ENCODE results near the gene ROBO1.

Gene ROBO1

DNA sequence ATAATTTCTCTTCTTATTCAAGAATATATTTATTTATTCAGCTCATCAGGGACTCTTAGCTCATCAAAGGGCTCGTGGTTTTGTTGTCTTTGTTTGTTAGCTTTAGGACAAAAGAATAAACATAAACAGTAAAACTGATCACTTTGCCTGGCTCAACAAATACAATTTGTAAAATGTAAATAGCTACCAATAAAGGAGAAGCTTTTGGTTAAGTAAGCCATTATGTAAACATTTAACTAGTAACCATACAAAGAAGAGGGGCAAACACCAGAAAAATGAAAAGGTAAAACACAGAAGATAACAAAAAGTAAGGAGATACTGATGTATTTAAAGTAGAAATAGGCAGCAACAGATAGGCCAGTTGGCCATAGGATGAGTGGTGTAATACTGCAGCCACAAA lies 761.7 kb downstream of the ROBO1 start:
- DNase-seq (ENCODE audit: low read depth) = no peak
- H3K4me3 ChIP-seq (ENCODE audit: low read depth, low read length) = no peak overlapping the region
- TF ChIP-seq CTCF (IDR thresholded peaks at IDR 0.05; ENCODE audit: low read depth, low read length, missing control alignments) = no peak

DNA sequence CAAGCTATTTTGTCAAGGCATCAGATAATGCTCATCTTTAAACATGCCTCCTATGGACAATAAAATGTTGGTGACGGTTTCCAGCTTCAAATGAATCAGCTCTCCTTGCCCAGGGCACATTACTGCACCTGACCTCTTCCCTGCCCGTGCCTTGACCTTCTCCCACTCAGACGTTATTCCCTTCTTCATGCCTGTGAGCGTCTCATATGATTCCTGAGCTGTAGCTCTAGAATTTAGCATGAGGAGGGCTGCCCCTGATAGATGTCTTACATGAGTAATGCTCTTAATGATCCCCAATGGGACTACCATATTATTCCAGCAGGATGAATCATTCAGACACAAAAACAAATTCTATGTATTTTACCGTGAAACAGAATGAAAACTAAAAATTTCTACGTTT lies 762.7 kb downstream of the ROBO1 start:
- no peak overlapping the region for H3K4me3 ChIP-seq (ENCODE audit: low read depth, low read length)
- TF ChIP-seq CTCF (IDR thresholded peaks at IDR 0.05; ENCODE audit: low read depth, low read length, missing control alignments) = no peak
- no peak for DNase-seq (ENCODE audit: low read depth)

GRCh38 chr3:79003994-79004393 lies 763.8 kb downstream of the ROBO1 start:
- DNase-seq (ENCODE audit: low read depth) = no peak
- no peak overlapping the region for H3K4me3 ChIP-seq (ENCODE audit: low read depth, low read length)
- no peak for TF ChIP-seq CTCF (IDR thresholded peaks at IDR 0.05; ENCODE audit: low read depth, low read length, missing control alignments)

DNA sequence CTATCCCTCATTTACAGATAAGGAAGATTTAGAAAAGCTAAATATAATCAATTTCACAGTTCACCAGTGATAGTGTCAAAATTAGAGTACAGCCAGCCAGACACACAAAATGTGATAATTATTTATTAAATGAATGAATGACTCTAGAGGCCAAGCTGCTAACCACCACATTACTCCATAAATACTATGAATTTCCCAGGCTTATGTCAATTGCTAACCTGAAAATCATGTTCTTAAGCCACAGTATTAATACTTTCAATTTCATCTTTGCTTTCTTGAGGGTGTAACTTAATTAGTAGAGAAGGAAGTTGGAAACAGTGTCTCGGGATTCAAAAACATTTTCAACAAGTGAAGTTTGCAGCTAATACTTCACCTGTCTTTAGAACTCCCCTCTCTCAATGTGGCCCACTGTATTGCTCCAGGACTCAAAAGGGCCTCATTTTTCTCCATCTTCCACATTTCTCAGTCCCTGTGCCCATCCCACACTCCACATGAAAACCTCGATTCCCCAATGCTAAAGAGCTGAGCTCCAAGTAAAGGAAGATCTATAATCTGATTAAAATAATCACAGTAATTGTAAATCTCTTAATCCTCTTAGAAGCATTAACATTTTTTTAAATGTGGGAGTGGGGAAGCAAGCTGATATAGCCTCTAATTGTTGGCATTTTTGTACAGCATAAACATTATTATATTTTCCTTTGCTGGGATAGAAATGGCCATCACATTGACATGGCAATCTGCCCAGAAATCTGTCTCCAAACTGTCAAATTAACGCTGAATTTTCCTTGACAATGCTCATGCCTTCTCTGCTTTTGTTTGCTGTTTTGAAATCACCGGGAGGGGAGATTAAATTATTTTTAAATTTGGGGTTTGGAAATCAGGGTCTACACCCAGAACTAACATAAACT lies 765.1 kb downstream of the ROBO1 start:
- no peak overlapping the region for H3K4me3 ChIP-seq (ENCODE audit: low read depth, low read length)
- DNase-seq (ENCODE audit: low read depth) = no peak
- TF ChIP-seq CTCF (IDR thresholded peaks at IDR 0.05; ENCODE audit: low read depth, low read length, missing control alignments) = no peak

DNA sequence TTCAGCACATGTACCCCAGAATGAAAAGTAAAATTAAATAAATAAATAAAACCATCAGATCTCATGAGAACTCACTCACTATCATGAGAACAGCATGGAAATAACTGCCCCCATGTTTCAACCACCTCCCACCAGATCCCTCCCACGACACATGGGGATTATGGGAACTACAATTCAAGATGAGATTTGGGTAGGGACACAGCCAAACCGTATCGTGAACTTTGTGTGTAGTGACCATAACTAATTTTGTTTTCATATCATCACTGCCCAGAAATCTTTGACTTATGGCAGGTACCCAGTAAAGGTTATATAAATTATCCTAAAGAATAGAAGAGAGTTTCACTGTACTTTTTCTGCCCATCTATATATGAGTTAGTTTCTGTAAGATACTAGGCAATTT lies 766.5 kb downstream of the ROBO1 start:
- H3K4me3 ChIP-seq (ENCODE audit: low read depth, low read length) = no peak overlapping the region
- no peak for DNase-seq (ENCODE audit: low read depth)
- TF ChIP-seq CTCF (IDR thresholded peaks at IDR 0.05; ENCODE audit: low read depth, low read length, missing control alignments) = no peak

- no peak for DNase-seq (ENCODE audit: low read depth)
- TF ChIP-seq CTCF (IDR thresholded peaks at IDR 0.05; ENCODE audit: low read depth, low read length, missing control alignments) = no peak
- H3K4me3 ChIP-seq (ENCODE audit: low read depth, low read length) = no peak overlapping the region
These were observed 768.7 kb downstream of the ROBO1 start for GRCh38 chr3:78999139-78999538.

DNA sequence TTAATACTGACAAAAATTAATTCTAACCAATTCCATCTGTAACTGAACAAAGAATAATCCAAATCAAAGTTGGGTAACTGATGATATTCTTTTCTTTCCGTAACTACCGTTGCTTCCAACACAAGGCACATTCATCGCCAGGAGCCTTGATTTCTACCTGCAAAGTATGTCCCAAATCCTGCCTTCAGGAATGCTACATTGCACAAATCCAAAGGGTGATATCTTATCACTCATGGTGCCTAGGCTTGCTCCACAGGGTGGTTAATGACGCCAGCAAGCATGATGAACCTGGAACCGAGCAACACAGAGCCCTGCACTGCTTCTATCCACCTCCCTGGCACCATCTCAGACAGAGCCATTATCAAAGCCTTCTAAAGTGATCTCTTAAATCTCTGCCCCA lies 772.7 kb downstream of the ROBO1 start:
- H3K4me3 ChIP-seq (ENCODE audit: low read depth, low read length) = no peak overlapping the region
- no peak for TF ChIP-seq CTCF (IDR thresholded peaks at IDR 0.05; ENCODE audit: low read depth, low read length, missing control alignments)
- DNase-seq (ENCODE audit: low read depth) = no peak
